Measurements from ENCODE around the gene TNS2.

GRCh38 chr12:53065975-53066931 is 16.4 kb downstream of the TNS2 start:
- no peak for TF ChIP-seq POLR2A (IDR thresholded peaks at IDR 0.05; ENCODE audit: low read depth, low read length)
- TF ChIP-seq POLR2AphosphoS5 (IDR thresholded peaks at IDR 0.05; ENCODE audit: low read depth, low read length), result no peak
- no peak for TF ChIP-seq SPI1 (IDR thresholded peaks at IDR 0.05; ENCODE audit: low read depth, low read length)

All from GM12891 (cell line).